Myocyte (in vitro differentiated cells): ENCODE results near the gene CACTIN. TPM values are rescaled to one million over a fixed set of nuclear protein-coding genes. Genes with fewer than 3 reads are reported as not detected.
"Not testable (repeated sequence)": the region's sequence is repeated elsewhere in the genome, so short reads cannot be mapped to it uniquely, and the experiment has no call there.

Experiments used
- DNase-seq: peaks from one replicate; pipeline ENCODE4 v3.0.0-alpha.2; 2012; ENCODE audit warnings: low read depth
- total RNA-seq: library from RNA; depleted of rRNA; stranded (reverse); fragments of >200 nt; gene quantifications from 2 replicates; pipeline ENCODE4 v1.2.3, GENCODE V29; 2014

CACTIN gene
- total RNA-seq, 1 donor from 2014 or later: 33.8 TPM

GRCh38 chr19:3632098-3632497 lies 5.5 kb upstream of the CACTIN start:
- DNase-seq: no peak

DNA sequence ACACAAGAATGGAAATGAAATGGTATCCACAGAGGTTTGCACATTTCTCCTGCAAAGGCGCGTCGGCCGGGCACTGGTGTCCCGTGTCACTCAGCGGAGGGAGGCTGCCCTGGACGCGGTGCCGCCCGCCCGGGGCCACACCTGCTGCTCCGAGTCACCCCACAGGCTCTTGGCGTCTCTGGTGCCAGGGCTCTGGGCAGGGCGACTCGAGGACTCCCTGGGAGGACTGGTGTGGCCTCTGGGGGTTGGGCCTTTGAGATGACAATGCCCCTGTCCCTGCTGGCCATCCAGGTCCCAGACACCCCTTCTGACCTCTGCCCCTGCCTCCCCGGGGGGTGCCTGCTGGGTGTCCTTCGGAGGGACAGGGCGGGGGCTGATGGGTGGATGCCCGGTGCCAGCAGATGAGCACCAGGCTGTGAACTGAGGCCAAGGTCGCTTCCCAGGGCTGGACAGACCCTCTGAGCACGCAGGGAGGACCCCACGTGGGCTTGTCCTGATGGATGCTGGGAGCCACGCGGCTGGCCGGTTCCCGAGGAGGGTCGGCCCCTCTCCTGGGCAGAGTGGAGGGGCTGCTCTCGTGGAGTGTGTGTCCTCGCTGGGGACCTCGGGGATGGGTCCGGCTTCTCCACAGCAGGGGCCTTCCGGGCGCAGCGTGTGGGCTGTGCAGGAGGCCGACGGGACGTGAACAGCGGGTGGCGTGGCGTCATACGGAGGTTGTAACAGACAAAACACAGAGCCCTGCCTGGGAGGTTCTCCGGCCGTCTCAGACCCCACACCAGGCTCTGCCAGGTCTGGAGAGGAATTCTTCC lies 4.7 kb upstream of the CACTIN start:
- DNase-seq: peak; percentile 34

- DNase-seq: not testable (repeated sequence)
These were observed 2.2 kb upstream of the CACTIN start for GRCh38 chr19:3628766-3629165.

- no peak for DNase-seq
These were observed 747 bp upstream of the CACTIN start for GRCh38 chr19:3627351-3627723.

- DNase-seq: no peak
These were observed 556 bp downstream of the CACTIN start for GRCh38 chr19:3625996-3626472.

DNA sequence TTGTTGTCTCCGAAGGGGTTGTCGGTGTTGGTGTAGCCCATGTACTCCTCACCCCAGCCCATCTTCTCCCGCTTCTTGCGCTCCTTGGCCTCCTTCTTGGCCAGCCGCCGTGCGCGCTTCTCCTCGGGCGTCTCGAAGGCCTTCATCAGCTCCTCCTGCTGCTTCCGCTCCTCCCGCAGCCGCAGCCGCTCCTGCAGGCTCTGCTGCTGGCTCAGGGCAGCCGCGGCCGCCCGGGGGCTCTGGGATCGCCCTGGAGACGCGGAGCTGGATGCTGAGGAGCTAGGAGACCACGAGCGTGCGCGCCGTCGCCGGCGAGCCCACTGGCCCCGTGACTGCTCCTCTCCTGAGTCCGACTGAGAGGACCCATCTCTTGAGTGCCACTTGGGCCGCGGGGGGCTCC lies 2.9 kb downstream of the CACTIN start:
- no peak for DNase-seq

- DNase-seq: no peak
These were observed 4.4 kb downstream of the CACTIN start for GRCh38 chr19:3622224-3622623.

DNA sequence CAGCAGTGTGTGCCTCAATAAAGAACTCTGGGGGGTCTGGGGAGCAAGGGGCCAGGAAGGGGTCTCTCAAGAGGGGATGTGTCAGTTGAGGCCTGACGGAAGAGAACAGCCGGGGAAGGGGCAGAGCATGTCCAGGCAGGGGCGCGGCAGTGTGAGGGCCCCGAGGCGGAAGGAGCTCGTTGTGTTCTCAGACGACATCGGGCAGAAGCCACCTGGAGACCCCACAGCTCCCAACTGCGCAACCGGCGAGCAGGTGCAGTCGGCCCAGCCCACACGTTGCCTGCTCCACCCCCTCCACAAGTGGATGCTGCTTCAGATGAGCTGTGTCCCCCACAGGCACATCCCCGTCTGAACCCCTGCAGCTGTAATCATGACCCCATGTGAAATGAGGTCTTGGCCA lies 4.9 kb downstream of the CACTIN start:
- no peak for DNase-seq

GRCh38 chr19:3620817-3621547 lies 5.6 kb downstream of the CACTIN start:
- no peak for DNase-seq

DNA sequence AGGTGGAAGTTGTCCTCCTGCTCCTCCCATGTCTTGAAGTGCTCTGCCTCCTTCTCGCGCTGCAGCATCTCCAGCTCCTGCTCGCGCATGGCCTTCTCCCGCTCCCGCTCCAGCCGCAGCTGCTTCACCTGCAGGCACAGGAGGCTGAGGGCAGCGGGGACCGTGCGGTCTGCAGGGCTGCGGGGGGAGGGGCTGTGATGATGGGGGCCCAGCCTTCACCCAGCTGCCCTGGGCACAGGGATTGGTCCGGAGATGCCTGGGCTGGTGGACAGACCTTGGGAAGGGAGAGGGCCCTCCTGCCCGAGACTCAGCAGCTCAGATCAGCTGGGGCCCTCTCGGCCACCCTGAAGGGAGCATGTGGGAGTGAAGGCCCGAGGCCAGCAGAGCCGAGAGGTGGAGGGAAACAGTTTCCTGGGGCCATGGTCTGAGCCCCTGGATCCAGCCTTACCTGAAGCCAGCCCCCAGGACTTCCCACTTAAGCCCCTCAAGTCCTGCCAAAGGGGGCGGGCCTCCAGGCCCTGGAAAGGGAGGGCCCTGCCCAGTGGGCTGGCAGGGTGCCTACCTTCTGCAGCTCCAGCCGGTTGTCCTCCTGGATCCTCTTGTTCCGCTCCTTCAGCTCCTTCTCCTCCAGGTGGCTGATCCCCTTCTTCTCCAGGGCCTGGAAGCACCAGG lies 6.3 kb downstream of the CACTIN start:
- no peak for DNase-seq

GRCh38 chr19:3619631-3620012 lies 7.0 kb downstream of the CACTIN start:
- DNase-seq: no peak

DNA sequence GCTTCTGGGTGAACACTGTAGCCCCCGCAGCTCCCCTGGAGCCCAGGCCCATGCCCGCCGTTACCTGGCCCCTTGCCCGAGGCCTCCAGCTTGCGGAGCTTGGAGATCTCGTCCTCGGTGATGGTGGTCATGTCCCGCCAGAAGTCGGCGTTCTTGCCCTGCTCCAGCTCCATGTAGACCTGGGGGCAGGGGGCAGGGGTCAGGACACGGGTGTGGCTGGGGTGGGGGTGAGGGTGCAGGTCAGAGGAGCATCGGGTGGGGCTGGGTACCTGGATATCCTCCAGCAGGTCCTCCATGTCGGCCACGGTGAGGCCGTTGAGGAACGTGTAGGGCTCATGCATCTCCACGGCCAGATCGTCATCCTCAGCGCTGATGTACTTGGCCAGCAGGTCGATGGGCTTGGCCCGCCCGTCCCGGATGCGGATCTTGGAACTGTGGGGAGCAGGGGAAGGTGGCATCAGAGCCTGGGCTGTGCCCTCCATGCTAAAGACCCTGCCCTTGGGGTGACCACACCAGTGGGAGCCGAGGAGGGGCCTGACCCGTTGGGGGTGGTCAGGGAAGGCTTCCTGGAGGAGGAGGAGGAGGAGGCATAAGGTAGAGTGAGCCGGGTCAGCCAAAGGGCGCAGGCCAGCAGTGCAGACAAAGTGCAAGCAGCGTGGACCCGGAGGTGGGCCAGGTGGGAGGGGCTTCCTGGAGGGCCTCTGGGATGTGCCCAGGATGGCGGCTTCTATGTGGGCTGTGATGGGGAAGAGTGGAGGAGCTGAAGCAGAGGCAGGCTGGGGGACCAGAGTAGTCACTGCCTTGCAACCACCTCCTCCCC lies 7.6 kb downstream of the CACTIN start:
- DNase-seq: no peak

DNA sequence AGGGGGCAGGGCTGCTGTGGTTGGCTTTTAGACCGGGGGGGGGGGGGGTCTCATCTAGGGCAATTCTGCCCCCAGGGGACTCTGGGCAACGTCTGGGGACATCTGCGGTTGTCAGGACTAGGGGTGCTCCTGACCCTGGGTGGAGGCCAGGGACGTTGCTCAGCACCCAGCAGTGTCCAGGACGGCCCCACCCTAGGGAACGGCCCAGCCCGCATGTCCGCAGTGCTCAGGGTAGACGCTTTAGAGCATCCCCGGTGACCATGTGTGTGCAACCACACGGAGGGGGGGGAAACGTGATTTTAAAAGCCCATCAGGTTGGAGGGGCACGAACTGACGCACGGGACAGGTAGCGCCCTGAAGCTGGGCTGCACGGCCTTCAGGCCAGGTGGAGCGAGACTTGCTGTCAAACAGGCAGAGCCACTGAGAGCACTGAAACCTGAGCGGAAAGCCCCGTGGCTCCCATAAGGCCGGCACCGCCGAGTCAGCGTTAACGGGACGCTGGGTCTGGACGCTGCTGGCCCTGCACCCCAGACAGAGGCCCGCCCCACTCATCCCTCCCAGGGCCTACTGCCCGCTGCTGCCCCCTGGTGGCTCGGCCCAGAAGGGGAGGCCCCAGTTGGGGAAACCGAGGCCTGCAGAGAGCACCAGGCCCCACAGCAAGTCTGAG lies 8.3 kb downstream of the CACTIN start:
- DNase-seq: peak; percentile 39

GRCh38 chr19:3617463-3617862 lies 9.1 kb downstream of the CACTIN start:
- no peak for DNase-seq

DNA sequence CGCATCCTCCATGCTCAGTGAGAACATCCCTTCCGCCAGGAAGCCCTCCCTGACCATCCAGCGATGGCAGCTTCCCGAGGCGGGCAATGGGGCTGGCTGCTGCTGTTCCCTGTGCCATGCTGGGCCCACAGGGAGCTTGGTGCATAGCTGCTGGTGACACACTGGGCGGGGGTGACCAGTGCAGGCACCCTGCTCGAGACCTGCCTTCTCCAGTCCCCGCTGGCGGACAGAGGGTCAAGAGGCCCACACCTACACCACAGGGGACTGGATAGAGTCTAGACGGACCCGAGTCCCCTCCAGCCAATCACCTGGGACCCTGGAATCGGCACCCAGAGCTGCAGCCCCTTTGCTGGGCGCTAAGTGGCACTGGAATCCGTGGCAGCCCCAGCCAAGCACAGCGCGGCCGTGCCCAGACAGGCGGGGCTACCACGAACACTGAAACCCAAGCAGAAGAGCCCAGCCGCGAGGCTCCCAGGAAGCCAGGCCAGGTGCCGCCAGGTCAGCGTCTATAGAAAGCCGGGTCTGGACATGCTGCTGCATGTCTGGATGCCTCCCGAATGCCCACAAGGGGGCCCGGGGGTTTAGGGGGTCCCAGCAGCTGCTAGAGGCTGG lies 11.0 kb downstream of the CACTIN start:
- DNase-seq: no peak

- no peak for DNase-seq
These were observed 11.6 kb downstream of the CACTIN start for GRCh38 chr19:3614858-3615505.

DNA sequence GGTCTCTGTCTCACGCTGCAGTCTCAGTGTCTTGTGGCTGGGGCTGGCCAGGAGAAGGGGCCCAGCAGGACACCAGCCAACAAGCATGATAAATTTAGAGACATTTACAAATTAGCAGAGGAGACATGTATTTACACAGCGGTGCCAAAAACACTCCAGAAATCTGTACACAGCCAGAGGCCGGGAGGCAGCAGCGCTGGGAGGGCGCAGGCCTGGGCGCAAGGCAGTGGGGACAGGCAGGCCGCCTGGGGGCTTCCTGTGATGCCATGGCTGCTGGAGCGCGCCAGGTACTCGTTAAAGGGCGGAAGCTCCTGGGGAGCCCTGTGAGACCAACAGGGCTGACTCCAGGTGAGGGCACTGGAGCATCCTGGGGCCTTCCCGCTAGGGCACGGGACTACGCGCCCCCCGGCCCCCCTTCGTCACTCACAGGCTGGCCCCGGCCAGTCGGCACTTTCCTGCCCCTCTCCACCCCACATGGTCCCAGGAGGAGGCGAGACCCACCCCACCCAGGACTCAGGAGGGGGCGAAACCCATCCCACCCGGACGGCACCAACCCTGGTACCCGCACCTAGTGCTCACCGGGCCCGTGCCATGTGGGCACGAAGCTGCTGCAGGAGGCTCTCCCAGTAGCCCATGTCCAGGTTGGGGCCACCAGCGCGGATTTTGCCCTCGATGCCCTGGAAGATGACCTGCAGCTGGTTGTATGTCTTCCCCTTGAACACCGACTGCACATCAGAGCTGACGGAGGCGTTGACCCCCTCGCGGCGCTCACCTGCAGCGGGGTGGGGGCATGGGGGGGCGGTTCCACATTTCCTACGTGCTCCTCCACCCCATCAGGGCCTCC lies 12.6 kb downstream of the CACTIN start:
- DNase-seq: no peak

- no peak for DNase-seq
These were observed 13.5 kb downstream of the CACTIN start for GRCh38 chr19:3612901-3613741.
